ENCODE measurements around the gene TMEM184B.

DNA sequence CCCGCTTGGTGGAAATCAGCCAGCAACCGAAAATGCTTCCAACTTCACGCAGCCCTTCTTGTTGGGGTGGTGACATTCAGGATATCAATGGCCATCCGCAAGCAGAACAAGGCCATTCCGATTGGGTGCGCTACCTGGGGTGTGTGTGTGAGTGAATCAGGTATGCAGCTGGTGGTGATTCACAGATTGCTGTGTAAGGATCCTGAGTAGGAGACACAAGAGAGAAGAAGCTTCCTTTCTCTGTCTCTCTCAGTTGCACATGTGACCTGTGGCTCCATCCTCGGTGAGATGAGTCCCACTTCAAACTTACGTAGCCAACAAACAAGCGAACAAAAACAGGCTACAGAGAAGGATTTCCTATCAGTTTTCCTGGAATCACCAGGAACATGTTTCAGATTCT is 9.6 kb upstream of the TMEM184B start:
- TF ChIP-seq, protein P1, sequence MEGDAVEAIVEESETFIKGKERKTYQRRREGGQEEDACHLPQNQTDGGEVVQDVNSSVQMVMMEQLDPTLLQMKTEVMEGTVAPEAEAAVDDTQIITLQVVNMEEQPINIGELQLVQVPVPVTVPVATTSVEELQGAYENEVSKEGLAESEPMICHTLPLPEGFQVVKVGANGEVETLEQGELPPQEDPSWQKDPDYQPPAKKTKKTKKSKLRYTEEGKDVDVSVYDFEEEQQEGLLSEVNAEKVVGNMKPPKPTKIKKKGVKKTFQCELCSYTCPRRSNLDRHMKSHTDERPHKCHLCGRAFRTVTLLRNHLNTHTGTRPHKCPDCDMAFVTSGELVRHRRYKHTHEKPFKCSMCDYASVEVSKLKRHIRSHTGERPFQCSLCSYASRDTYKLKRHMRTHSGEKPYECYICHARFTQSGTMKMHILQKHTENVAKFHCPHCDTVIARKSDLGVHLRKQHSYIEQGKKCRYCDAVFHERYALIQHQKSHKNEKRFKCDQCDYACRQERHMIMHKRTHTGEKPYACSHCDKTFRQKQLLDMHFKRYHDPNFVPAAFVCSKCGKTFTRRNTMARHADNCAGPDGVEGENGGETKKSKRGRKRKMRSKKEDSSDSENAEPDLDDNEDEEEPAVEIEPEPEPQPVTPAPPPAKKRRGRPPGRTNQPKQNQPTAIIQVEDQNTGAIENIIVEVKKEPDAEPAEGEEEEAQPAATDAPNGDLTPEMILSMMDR (IDR thresholded peaks at IDR 0.05), result no peak
- no peak for TF ChIP-seq POLR2AphosphoS5 (IDR thresholded peaks at IDR 0.05)

Data from stomach (tissue), 4 donors.